HuH-7 (cell line): Measurements from ENCODE around the gene PGLYRP2.

Experiments
- DNase-seq: peaks from one replicate; pipeline ENCODE4 v3.0.0; 2011; ENCODE audit warnings: low spot score

PGLYRP2 gene

DNA sequence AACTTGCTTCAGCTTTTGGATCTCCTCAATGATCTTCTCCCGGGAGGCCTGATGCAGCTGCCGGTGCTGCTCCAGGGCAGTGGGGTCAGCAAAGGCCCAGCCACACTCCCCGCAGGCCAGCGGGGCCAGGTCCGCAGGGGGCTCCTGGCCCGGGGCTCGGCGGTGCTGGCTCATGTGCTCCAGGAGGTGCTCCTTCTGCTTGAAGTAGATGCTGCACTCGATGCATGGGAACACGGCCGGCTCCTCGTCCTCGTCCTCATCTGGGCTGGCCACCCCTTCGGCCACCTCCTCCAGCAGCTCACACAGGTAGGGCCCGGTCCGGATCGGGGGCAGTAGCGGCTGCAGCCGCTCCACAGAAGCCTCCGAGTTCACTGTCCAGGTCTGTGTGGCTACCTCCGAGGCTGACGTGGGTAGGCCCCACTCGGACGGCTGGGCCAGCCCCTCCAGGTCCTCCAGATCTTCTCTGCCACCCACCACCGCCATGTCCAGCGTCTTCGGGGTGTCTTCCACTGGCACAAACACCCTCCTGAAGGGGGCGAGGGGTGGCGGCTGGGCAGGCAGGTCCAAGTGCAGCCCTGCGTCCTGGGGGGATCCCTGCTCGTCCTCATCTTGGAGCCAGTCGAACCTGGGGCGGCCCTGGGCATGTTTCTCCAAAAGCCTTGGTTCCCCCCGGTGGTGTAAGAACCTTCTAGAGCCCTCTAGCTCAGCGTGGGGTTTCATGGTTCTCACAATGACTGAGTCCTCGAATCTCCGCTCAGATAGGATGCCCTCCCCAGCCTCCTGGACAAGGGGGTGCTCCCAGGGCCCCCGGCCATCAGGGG lies 39.3 kb downstream of the PGLYRP2 start:
- DNase-seq, result no peak

DNA sequence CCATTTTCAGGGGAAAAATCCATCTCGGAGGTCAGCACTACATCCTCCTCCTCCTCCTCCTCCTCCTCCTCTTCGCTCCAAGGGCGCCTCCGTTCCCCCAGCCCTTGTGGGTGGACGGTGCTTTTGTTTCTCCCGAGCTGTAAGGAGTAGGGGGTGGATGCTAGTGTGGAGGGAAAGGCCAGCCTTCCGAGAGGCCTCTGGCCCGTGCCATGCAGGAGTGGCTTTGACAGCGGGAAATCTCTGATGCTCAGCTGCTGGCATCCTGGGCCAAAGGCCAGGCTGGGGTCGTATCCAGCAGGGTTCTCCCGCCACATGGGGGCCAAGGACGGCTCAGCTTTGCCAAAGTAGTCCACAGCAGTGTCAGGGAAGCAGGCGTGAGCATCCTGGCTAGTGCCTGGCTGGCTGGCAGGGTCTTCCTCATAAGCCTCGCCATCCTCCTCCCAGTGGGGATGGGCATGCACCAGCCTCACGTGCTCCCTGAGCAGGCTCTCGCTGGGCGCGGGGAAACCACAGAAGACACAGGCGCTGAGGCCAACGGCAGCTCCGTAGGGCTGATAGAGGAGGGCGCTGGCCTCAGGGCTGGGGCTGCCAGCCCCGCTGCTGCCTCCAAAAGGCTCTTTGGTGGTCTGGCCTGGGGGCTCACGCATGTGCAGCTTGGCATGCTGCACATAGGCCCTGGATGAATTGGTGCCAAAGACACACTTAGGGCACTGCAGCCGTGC lies 40.1 kb downstream of the PGLYRP2 start:
- no peak for DNase-seq

DNA sequence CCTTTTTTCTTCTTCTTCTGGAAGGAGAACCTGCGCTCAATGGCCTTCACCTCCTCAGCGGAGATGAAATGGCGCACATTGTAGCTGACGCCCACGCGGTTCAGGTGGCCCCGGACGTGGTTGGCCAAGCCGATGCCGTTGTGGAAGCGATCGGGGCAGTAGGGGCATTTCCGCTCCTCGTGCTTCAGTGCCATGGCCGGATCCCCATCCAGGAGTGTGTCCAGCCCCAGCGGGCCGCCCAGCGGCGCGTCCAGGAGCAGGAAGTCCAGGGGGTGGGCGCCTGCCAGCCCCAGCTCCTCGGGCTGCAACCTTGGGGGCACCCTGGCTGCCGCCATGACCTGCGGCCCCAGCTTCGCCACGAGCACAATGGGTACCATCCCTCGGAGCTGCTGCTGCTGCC lies 40.7 kb downstream of the PGLYRP2 start:
- no peak for DNase-seq

DNA sequence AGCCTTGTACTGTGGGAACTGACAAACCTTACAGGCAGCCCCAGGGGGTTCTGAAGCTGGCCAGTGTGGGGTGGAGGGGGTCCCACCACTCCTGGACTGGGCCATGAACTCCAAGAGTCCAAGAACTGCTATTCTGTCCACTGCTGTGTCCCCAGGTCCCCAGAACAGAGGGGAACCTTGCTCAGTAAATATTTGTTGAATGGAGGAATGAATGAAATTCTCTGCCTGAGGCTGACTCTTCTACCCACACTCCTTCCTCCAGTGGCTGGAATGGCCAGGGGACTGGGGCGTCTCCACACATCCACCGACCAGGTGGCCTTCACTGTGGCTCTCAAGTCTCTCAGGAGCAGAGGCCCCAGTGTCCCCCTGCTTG lies 41.2 kb downstream of the PGLYRP2 start:
- no peak for DNase-seq

DNA sequence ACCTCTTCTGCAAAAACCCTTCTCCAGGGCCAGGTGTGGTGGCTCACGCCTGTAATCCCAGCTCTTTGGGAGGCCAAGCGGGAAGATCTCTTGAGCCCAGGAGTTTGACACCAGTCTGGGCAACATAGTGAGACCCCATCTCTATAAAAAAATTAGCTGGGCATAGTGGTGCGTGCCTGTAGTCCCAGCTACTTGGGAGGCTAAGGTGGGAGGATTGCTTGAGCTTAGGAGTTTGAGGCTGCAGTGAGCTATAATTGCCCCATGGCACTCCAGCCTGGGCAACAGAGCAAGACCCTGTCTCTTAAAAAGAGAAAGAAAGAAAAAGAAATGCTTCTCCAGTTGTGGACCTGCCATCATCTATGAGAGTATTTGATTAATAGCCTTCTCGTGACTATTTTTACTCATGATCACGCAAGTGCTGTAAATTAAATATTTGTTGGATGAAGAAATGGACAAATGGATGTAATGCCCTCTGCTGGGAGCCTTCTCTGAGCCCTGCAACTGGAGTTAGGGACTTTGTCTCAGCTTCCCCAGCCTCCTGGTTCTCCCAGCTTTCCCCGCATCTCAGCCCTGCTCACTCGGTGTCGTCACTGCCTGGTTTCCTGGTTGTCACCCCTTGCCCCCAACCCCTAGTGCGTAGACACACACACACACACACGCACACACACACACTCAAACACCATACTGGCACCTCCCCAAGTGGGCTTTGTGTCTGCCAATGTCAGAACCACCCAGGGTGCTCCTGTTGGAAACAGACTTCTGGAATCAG lies 41.8 kb downstream of the PGLYRP2 start:
- DNase-seq, result no peak

DNA sequence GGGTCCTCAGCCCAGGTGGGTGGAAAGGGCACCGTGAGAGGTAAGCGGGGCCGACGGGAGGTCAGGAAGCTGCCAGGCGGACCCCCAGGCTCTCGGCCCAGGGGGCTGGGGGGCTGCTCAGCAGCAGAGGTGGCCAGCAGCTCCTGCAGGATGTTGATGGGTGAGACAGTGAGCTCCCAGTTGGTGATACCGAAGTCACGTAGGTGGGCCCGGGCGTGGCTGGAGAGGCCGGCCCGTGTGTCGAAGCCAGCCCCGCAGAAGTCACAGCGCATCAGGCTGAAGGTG lies 42.5 kb downstream of the PGLYRP2 start:
- DNase-seq, result no peak

DNA sequence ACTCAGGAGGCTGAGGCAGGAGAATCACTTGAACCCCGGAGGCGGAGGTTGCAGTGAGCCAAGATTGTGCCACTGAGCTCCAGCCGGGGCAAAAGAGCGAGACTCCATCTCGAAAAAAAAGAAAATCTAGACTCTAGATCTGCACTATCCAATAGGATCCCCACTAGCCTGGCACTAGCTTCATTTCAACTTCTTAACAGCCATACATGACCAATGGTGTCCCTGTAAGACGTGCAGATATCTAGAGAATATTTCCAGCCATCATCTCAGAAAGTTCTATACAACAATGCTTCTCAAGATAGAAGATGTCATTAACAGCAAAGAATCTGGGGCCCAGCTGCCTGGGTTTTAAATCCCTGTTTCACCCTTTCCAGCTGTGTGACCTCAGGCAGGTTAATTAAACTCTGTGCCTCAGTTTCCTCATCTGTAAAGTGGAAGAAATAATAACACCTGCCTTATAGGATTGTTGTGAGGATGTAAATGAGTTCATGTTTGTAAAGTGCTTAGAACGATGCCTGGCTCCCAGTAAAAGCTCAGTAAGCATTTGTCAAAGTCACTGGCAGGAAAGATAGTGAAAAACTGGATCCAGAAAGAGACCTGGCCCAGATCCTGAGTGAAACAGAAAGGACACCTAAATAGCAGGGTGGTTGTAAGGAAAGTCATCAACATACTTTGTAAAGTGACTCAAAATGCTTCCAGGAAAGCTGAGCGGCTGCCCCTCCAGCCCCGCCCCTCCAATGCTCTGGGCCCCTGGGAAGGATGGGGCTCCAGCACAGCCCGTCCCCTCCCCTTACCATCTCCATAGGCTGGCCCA lies 43.1 kb downstream of the PGLYRP2 start:
- DNase-seq, result no peak

DNA sequence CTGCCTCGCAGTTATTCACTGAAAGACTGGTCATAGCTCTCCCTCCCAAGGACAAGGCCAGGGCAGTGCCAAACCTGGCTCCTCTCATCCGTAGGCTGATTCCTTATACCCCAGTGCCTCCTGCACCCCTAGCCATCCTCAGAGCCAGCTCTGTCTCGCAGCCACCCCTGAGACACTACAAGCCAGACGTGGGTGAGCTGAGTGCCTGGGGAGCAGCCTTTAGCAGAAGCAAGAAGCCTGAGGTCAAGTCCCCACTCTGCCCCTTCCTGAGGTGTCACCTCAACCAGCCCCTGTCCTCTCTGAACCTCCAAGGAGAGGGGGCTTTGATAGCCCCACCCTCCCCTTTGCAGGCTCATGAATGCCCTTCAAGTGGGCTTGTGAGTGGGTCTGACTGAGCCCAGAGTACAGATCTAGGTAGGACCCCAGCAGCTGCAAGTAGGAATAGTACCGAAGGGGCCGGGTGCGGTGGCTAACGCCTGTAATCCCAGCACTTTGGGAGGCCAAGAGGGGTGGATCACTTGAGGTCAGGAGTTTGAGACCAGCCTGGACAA lies 45.7 kb downstream of the PGLYRP2 start:
- no peak for DNase-seq

DNA sequence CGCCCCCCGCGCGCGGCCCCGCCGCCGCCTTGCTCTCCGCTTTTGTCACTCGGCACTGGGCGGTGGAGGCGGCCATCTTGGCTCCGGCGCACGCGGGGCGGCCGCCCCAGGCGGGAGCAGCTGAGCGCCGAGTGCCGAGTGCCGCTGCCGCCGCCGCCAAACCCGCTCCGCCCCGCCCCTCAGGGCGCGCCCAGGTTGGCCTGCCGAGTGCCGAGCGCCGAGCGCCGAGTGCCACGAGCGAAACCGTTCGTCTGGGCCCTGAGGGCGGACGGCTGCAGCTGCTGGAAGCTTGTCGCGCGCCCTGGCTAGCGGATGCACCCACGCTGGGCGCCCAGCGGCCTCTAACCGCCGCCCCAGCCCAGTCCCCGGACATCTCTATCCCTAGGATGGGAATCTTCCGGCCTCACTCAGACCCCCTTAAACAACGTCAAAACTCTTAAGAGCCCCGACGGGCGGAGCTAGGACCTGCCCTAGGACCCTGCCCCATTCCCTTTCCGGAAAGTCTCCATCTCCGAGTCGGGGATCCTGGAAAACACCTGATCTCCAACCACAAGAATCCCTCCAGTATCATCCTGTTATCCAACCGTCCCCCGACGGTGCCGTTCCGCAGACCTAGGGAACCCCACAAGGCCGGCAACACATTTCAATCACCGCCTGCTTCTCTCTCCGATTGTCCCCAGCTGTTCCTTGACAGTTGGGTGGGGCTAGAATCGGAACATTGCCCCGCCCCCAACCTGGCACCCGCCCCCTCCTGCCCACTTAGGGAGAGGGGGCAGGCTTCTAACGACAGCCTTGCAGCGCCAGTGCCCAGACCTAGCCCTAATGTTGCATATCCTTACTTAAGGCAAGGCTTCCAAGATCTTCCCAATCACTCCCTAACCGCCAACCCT lies 46.4 kb downstream of the PGLYRP2 start:
- DNase-seq, result peak; percentile 94

DNA sequence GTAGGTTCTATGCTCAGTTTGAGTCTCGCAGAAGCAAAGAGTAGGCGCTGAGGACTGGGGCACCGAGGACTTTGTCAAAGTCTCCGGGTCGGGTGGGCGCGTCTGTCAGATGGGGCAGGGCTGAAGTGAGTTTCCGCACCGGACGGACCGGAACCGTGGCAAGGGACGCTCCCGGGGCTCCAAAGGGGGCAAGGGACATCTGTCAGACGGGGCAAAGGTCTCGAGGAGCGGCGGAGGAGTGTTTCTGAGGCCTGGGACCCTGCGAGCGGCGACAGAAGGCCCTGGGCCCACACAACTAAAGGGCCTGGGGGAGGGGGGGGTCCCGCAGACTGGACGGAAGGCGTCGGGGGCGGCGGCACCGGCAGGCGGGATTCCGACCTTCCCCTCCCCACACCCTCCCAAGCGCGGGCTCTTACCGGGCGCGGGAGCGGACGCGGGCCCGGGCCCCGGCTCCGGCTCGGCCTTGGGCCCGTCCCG lies 47.2 kb downstream of the PGLYRP2 start:
- DNase-seq, result no peak

DNA sequence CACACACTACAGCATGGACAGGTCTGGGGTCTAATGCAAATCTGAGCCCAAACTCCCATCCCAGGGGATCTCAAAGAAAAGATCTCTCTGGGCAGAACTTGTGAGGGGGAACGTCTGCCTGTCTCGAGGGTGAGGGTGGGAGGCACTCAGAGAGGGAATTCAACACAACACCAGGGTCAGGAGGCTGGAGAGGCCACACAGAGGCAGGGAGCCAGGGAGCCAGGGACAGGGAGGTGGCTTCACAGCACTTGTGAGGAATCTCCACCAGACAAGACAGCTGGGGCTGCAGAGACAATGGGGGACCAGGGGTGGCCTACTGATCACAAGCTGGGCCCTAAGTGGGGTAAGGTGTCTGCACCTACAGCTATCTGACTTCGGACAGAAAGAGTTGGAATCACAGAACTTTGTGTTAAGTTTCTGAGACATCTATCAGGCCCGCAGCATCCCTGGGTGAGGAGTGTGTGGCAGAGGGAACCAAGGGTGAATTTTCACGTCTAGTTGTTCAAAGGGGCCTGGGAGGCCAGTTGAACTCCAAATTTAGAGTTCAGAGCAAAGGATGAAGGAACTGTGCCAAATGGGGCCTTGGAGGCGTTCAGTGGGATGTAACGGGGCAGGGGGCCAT lies 47.8 kb downstream of the PGLYRP2 start:
- DNase-seq, result no peak

DNA sequence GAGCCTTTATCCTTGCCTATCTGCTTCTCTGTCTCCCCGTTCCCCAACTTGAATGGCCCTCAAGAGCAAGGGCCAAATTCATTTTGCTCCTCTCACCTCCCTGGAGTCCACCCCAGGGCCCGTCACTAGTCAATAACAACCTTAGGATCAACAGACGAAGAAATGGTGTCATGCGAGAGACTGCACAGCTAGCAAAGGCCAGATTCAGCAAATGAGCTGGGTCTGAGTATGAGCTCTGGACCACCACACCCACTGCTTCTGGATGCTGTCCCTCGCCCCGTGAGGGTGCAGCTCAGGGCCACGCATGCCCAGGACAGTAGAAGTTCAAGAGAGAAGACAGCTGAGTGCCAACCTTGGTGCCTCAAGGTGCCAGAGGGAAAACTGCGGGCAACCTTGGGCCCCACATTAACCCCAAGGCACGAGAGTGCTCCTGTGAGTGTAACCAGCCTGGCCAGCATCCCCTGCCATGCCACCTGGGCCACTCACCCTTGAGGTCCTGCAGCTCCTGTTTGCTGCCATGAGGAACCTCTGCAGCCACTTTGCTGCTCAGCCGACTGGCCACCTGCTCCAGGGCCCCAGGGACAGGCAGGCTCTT lies 48.7 kb downstream of the PGLYRP2 start:
- no peak for DNase-seq

DNA sequence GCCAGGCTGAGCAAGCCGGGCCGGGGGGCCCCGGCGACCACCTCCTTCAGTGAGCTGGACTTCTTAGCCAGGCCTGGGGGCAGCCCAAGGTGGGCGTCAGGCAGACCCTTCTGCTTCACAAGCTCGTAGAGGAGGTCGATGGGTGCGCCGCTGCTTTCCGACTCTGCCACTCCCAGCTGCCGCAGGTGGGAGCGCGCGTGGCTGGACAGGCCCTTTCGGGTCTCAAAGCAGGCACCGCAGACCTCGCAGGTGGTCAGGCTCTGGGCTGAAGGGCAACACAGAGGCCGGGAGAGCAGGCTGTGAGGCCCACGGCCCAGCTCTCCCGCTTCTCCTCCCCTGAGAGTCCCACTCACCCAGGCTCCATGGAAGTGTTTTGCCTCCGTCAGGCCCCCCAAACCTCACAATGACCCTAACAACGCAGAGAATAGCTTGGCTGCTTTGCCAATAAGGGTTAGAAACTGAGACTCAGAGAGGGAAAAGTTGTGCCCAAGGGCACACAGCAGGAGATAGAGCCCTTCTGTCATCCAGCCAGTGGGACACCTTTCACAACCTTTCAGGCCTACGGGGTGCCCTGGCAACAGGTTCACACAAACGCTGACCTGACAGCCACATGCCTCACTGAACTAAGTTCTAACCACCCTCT lies 49.4 kb downstream of the PGLYRP2 start:
- no peak for DNase-seq

DNA sequence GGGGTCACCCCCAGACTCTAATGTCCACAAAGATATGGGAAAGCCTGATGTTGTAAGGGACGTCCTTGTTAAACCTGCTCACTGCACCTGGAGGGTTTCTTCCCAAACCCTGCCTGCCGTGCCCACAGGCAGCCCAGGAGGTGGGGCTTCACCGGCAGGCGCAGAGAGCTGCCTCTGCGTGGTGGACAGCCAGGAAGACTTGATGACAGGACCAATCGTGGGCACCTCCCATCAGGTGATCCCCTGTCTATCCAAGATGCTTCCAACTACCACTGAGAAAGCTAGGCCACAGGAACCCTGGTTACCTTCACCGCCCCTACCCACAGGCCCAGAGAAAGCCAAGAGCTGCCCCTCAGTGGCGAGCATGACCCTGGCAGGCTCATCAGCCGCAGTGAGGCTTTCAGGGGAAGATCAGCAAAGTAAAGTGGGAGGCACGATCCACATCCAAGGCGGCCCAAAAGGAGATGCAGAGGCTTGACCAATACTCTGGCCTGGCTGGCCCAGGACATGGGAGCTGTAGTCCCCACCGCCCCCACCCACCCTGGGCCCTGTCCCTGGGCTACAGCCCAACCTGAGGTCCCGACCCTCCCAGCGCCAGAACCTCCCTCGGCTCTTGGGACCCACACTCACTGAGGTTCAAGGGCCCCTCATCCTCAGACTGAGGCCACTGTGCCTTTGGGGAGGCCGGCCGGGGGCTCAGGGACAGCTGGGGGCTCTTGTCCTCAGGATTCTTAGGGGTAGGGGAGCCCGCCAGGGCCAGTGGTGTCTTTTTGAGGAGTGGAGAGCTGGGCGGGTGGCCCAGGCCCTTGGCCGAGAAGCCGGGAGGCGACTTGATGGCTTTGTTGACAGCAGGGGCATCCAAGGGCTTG lies 50.1 kb downstream of the PGLYRP2 start:
- no peak for DNase-seq

DNA sequence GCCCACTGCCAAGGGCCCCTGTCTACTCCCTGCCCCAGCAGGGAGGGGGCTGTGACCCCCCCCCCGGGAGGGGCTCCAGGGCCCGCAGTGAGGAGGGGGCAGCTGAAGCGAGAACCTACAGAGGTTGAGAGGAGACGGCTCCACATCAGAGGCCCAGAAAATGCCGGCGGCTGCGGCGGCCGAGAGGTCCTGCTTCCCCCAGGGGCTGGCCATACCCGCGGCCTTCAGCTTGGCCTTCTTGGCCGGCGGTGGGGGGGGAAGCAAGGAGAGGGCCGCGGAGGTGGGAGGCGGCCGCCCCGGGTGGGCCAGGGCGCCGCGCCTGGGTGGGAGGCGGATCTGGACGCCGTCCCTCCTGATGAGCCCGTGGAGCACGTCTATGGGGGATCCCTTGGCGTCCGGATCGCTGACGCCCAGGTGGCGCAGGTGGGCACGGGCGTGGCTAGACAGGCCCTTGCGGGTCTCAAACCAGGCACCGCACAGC lies 51.3 kb downstream of the PGLYRP2 start:
- DNase-seq, result no peak

DNA sequence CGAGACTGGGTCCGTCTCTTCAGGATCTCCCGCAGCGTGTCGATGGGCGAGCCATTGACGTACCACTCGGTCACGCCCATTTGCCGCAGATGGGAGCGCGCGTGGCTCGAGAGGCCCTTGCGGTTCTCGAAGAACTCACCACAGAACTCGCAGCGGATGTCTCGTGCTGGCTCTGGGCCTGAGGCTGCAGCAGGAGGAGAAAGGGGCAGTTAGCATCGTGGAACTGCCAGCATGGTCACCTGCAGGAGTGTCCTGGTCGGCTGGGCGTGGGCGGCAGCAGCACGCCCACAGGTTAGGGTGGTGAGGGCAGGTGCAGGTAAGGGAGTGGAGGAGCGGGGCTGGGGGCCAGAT lies 52.0 kb downstream of the PGLYRP2 start:
- no peak for DNase-seq

DNA sequence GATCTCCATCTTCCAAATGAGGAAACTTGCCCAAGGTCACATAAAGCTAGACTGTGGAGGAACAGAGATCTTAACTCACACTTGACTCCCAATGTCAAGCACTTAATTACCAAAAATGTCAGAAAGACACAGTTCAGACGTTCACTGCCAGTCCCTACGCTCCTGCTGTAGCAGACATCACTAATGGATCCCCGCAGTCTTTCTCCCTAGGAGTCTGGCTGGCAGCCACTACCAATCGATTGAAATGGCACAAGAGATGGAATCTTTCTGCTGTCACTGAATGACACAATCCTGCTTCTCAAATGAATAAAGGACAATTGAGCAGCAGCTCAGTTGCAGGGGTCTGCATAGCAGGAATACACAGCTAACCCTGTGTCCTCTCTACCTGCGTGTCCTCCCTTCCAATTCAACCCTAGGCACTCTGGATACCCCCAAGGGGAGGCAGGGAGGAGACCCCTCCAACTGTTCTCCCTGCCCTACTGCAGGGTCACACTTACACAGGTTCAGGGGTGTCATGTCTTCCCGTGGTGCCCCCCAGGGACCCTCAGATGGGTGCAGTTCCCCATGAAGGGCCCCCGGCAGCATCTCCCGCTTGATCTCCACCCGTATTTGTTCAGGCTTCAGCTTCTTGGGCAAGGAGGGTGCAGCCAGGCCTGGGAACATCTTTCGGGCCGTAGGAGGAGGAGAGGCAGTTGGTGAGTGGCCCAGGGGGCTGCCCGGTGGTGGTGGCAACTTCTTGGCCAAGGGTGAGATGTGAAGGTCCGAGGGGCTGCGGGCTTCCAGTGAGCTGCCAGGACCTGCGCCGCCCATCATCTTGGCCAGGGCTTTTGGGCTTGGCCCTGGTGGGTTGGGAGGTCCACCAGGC lies 52.6 kb downstream of the PGLYRP2 start:
- DNase-seq, result no peak
